Uterus (tissue), 2 donors: Measurements from ENCODE around the gene IRF5.

ENCODE experiments used
- CTCF ChIP-seq, 4 experiments: fragments of 200-600 bp in 2 of 4; fragments of 450-650 bp in 2 of 4; sonication (generic) in 2 of 4; IDR thresholded peaks; one replicate each; pipeline ENCODE4 v1.5.1; 2016 to 2019; ENCODE audit warnings: antibody characterized with exemption in 4 of 4, mild to moderate bottlenecking in 2 of 4, moderate library complexity in 1 of 4
- POLR2A ChIP-seq, 2 donors: fragments of 450-650 bp; IDR thresholded peaks; one replicate each; pipeline ENCODE4 v1.6.1; 2016; ENCODE audit warnings: antibody characterized with exemption in 2 of 2, mild to moderate bottlenecking in 1 of 2, moderate library complexity in 1 of 2

DNA sequence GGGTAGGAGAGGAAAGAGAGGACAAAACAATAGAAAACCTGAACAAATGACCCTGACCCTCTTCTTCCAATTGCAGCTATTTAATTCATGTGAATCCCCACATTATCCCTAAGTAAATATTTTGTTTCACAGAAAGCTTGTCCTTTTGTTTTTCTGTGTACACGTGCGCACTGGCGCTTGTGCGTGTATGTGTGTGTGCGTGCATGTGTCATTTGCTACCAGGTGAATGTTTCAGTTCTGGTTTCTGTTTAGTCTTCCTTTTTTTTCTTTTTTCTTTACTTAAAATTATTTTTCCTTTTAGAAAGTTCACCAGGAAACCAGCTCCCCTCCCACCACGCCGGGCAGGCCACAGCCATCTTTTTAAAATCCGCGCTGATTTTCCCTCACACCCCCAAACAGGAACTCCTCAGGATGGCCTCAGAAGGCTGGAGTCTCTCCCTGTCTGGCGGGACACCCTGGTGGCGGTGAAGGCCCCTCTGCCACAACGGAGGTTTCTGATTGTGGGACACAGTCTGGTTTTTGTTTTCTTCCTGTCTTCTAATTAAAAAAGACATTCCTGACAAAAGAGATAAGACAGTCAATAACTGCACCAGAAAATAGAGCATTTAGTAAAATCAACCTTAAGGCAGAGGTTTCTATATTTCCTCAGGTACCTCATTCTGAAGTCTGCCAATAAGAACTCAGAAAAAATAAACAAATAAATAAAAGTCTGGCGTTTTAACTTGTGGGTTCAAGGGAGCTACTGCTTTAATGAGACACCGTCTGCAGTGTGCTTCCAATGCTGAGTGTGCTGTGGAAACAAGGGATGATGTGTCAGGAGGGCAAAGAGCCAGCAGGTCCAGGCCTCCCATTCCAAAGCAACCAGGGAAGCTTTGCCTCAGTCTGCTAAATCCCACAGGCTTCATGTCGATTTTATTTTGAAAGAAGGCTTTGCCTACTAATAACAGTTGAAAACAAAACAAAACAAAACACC, 17.4 kb downstream of the IRF5 start:
- no peak for TF ChIP-seq POLR2A (IDR thresholded peaks at IDR 0.05)
- TF ChIP-seq CTCF (IDR thresholded peaks at IDR 0.05), result no peak
